Activated T-cell treated with anti-CD3 and anti-CD28 coated beads, Interleukin-2, amount 50 U/mL, for 4 hours (primary cell): ENCODE measurements around the gene PRR5. TPM values are rescaled to one million over a fixed set of nuclear protein-coding genes. Genes with fewer than 3 reads are reported as not detected.
"Not testable (repeated sequence)": the region's sequence is repeated elsewhere in the genome, so short reads cannot be mapped to it uniquely, and the experiment has no call there.

Experiments used
- ATAC-seq, 2 donors: fragments of 200-7000 bp; cut with Tn5 transposase; one replicate each; pipeline ENCODE4 v1.10.0; 2021
- DNase-seq: peaks from one replicate; pipeline ENCODE4 v3.0.0-alpha.2; 2020
- H3K27me3 Mint-ChIP-seq: one replicate; pipeline ENCODE4 v1.8.0; 2021; ENCODE audit warnings: low read depth, mixed read lengths
- H3K36me3 Mint-ChIP-seq: one replicate; pipeline ENCODE4 v1.8.0; 2022; ENCODE audit warnings: mixed read lengths; ENCODE audit not compliant: insufficient read depth
- H3K4me1 Mint-ChIP-seq: one replicate; pipeline ENCODE4 v1.8.0; 2021; ENCODE audit warnings: low read depth, mixed read lengths
- H3K4me3 Mint-ChIP-seq: one replicate; pipeline ENCODE4 v1.8.0; 2021; ENCODE audit warnings: mild to moderate bottlenecking, moderate library complexity, mixed read lengths
- H3K9me3 Mint-ChIP-seq: one replicate; pipeline ENCODE4 v1.8.0; 2021; ENCODE audit warnings: mixed read lengths
- total RNA-seq, 3 donors: library from RNA; stranded (reverse); gene quantifications; one replicate each; pipeline ENCODE4 v1.2.1, GENCODE V29; 2021

PRR5 gene
- total RNA-seq, 3 donors from 2014 or later = 30.4 to 41.1 (median 33.0) TPM

GRCh38 chr22:44668190-44668885 is 33.7 kb upstream of the PRR5 start:
- DNase-seq (peak; percentile 23), ATAC-seq (peak; percentile 72 to 74)
- no peaks in the 10 kb centered on the region for H3K9me3 Mint-ChIP-seq
- peaks cover 68% of the 10 kb centered on the region for H3K4me1 Mint-ChIP-seq
- H3K4me3 Mint-ChIP-seq = peak overlapping the region; percentile 77
- H3K36me3 Mint-ChIP-seq = no peaks in the 10 kb centered on the region
- no peaks in the 10 kb centered on the region for H3K27me3 Mint-ChIP-seq

GRCh38 chr22:44668886-44669521 is 33.0 kb upstream of the PRR5 start:
- Mint-ChIP-seq H3K36me3 (no peaks in the 10 kb centered on the region), H3K4me3 (peak overlapping the region; percentile 74), H3K27me3 (no peaks in the 10 kb centered on the region), H3K4me1 (peaks cover 61% of the 10 kb centered on the region), H3K9me3 (no peaks in the 10 kb centered on the region)
- DNase-seq (no peak), ATAC-seq (no peak)

DNA sequence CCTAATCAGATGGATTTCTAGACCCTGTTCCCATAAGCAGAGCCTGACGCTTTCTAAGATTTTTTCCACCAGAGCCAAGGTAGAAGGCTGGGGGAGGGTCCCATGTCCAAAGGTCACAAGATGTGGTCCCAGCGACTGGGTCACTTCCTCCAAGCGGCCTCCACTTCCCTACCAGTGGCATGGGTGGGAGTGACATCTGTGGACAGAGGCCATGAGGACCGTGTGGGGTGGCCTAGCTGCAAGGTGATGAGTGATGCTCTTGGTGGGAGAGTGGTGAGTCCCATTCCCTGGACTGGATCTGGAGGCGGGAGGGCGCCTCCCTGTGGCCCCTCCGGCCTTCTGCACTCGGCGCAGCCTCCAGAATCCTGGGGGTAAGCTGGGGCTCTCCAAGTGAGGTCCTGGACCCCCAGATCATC is 32.4 kb upstream of the PRR5 start:
- Mint-ChIP-seq H3K4me1 (peaks cover 55% of the 10 kb centered on the region), H3K4me3 (peak overlapping the region; percentile 74), H3K9me3 (no peaks in the 10 kb centered on the region), H3K27me3 (no peaks in the 10 kb centered on the region), H3K36me3 (no peaks in the 10 kb centered on the region)
- ATAC-seq = no peak
- no peak for DNase-seq

DNA sequence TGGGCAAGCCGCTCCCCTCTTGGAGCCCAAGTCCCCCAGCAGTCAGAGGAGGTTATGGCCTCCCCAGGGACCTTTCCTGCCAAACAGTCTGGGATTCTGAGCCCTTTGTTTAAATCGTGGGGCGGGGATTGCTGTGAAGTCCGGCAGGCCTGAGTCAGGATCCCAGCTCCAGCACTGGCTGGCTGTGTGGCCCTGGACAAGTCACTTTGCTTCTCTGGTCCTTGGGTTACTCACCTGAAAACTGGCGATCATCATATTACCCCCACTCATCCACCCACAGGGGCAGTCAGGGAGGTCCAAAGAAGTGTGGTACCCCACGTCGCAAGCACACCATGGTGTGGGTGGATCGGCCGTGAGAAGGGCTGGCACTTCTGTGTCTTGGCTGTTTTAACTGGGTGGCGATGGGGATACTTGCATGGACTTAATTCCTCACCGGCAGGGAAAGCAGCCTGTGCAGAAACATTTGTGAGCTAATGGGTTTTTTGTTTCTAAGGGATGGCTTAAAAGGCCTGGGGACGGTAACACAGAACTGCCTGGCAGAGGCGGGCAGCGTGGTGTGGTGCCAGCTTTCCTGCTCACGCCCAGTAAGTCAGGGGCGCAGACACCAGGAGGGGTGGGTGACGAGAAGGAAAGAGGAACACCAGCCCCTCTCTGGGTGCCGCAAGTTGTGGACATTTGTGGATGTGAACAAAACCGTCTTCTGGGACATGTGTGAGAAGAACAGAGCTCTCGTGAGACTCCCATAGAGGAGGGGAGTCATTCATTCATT is 31.6 kb upstream of the PRR5 start:
- H3K36me3 Mint-ChIP-seq = no peaks in the 10 kb centered on the region
- peak overlapping the region; percentile 74 for H3K4me3 Mint-ChIP-seq
- DNase-seq (no peak), ATAC-seq (no peak)
- no peaks in the 10 kb centered on the region for H3K9me3 Mint-ChIP-seq
- H3K27me3 Mint-ChIP-seq = no peaks in the 10 kb centered on the region
- H3K4me1 Mint-ChIP-seq = peaks cover 50% of the 10 kb centered on the region

DNA sequence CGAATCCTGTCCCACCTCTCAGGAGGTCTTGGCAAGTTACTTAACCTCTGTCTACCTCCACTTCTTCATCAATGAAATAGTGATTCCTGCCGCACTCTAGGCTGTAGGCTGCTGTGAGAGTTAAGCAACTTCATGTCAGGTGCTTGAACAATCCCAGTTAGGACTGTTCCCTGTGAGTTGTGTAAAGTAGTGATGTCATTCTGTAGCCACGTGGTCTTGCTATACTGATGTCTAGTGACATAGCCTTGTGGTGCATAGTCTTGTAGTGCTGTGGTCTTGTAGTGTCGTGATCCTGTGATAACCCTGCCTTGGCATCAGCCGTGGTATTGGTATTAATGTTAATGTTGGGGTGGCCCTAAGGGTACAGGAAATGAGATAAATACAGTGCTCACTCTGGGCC is 30.3 kb upstream of the PRR5 start:
- no peak for DNase-seq
- ATAC-seq = peak; percentile 15 to 21
- no peak overlapping the region for H3K4me3 Mint-ChIP-seq
- no peaks in the 10 kb centered on the region for H3K27me3 Mint-ChIP-seq
- no peaks in the 10 kb centered on the region for H3K36me3 Mint-ChIP-seq
- no peaks in the 10 kb centered on the region for H3K9me3 Mint-ChIP-seq
- H3K4me1 Mint-ChIP-seq = peaks cover 45% of the 10 kb centered on the region

DNA sequence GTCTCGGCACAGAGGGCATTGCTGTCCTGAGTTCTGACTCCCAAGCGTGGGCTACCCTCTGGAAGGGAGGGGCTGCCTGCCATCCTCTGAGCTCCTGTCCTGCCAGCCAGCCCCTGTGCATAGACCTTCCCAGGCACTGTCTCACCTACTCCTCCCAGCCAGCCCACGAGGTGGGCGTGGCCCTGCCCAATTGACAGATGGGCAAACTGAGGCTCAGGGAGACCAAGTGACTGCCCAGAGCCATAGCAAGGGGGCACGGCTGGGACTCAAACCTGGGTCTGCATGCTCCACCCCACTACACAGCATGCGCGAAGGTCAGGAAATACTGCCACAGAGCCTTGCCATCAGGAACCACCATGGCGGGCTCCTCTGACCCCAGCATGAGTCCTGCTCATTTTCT is 29.4 kb upstream of the PRR5 start:
- Mint-ChIP-seq H3K4me1 (peaks cover 40% of the 10 kb centered on the region), H3K4me3 (no peak overlapping the region), H3K9me3 (no peaks in the 10 kb centered on the region), H3K36me3 (no peaks in the 10 kb centered on the region), H3K27me3 (no peaks in the 10 kb centered on the region)
- ATAC-seq = no peak
- no peak for DNase-seq

GRCh38 chr22:44673406-44673805 is 28.6 kb upstream of the PRR5 start:
- DNase-seq (no peak), ATAC-seq (no peak)
- H3K9me3 Mint-ChIP-seq = no peaks in the 10 kb centered on the region
- H3K4me1 Mint-ChIP-seq = peaks cover 36% of the 10 kb centered on the region
- H3K27me3 Mint-ChIP-seq = no peaks in the 10 kb centered on the region
- no peaks in the 10 kb centered on the region for H3K36me3 Mint-ChIP-seq
- no peak overlapping the region for H3K4me3 Mint-ChIP-seq

- H3K36me3 Mint-ChIP-seq, H3K9me3 Mint-ChIP-seq, DNase-seq, H3K4me3 Mint-ChIP-seq, H3K27me3 Mint-ChIP-seq, ATAC-seq: not testable (repeated sequence)
- peaks cover 28% of the 10 kb centered on the region for H3K4me1 Mint-ChIP-seq
Observed at GRCh38 chr22:44676066-44676440, 26.0 kb upstream of the PRR5 start.

DNA sequence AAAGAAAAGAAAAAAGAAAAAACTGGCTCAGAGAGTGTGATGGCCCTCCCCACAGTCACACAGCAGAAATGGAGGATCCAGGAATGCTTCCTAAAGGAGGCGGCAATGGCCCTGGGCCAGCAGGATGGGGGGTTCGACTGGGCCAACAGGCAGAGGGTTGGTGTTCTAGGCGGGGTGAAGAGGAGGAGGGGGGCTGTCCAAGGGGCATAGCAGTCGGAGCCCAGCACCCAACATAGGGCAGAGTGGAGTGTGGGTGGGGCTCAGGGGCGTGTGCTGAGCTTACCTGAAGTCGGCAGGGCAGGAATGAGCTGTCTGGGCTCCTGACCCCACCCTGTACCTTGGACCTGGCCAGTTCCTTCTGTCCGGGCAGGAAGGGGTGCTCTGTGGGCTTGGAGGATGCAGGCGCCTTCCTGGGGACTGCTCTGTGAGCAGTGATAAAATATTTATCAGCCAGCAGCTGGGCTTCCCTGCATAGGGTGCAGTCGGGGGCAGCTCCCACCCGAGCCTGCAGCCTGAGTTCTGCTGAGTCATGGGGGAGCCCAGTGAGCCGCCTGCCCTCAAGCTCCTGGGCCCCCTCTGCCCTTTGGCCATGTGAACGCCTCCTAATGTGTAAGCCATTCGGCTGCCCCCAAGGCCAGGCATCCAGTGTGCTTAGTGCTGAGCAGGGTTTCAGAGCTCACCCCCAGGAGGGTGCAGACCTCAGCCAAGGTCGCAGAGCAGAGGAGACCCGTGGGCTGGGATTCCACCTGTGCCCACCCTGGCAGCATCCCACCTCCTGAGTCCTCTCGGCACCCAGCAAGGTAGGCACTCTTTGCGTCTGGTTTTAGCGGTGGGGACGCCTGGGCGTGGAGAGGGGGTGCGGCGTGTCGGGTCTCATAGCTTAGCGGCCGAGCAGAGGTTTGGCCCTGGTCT is 25.3 kb upstream of the PRR5 start:
- H3K36me3 Mint-ChIP-seq = no peaks in the 10 kb centered on the region
- peaks cover 28% of the 10 kb centered on the region for H3K4me1 Mint-ChIP-seq
- H3K27me3 Mint-ChIP-seq = no peaks in the 10 kb centered on the region
- no peaks in the 10 kb centered on the region for H3K9me3 Mint-ChIP-seq
- peak overlapping the region; percentile 45 for H3K4me3 Mint-ChIP-seq
- DNase-seq (no peak), ATAC-seq (peak; percentile 36 to 38)

DNA sequence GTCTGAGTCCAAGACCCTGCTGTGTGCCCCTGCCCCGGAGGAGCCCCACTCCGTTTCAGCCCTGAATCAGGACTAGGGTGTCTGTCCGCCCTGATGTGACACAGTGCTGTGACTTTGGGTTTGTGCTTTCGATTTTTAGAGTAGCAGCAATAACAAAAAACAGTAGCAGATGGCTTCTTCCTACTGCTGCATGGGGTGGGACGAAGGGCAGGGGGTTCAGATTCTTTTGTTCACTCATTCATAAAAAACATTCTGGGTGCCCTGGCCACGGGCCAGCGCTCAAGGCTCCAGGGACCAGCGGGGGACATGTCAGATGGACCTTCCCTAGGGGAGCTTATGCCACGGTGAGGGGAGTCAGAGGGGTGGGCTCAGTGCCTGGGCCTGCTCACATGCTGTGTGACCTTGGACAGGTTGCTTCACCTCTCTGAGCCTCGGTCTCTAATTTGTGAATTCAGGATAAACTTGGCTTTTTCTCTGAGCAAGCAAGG is 24.6 kb upstream of the PRR5 start:
- peak; percentile 41 to 51 for ATAC-seq
- H3K36me3 Mint-ChIP-seq = no peaks in the 10 kb centered on the region
- peaks cover 25% of the 10 kb centered on the region for H3K4me1 Mint-ChIP-seq
- no peaks in the 10 kb centered on the region for H3K27me3 Mint-ChIP-seq
- no peaks in the 10 kb centered on the region for H3K9me3 Mint-ChIP-seq
- DNase-seq = no peak
- peak overlapping the region; percentile 45 for H3K4me3 Mint-ChIP-seq

- Mint-ChIP-seq H3K9me3 (no peaks in the 10 kb centered on the region), H3K4me1 (peaks cover 29% of the 10 kb centered on the region), H3K4me3 (no peak overlapping the region)
Observed at GRCh38 chr22:44677871-44678555, 24.0 kb upstream of the PRR5 start.

GRCh38 chr22:44678556-44679305 is 23.3 kb upstream of the PRR5 start:
- Mint-ChIP-seq H3K9me3 (no peaks in the 10 kb centered on the region), H3K27me3 (no peaks in the 10 kb centered on the region), H3K4me1 (peaks cover 35% of the 10 kb centered on the region), H3K4me3 (no peak overlapping the region), H3K36me3 (no peaks in the 10 kb centered on the region)
- no peak for ATAC-seq
- no peak for DNase-seq

More at GRCh38 chr22:44677871-44678555, 24.0 kb upstream of the PRR5 start:
- DNase-seq = no peak
- H3K36me3 Mint-ChIP-seq = no peaks in the 10 kb centered on the region
- no peaks in the 10 kb centered on the region for H3K27me3 Mint-ChIP-seq
- ATAC-seq = no peak

DNA sequence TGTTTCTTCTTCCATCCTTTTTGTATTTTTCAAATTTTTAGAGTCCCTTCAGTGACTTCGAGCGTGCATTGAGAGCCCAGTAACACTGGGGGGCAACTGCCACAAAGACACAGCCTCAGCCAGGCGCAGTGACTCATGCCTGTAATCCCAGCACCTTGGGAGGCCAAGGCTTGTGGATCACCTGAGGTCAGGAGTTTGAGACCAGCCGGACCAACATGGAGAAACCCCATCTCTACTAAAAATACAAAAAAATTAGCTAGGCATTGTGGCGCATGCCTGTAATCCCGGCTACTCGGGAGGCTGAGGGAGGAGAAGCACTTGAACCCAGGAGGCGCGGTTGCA is 22.7 kb upstream of the PRR5 start:
- not testable (repeated sequence) for H3K36me3 Mint-ChIP-seq, H3K27me3 Mint-ChIP-seq, ATAC-seq, DNase-seq, H3K4me3 Mint-ChIP-seq, H3K9me3 Mint-ChIP-seq
- H3K4me1 Mint-ChIP-seq = peaks cover 38% of the 10 kb centered on the region
